NB4 (cell line): ENCODE measurements around the gene AP2A2.

Source experiments
- DNase-seq: peaks from one replicate; pipeline ENCODE4 v3.0.0; 2010; ENCODE audit warnings: low read depth
- H3K4me3 ChIP-seq: one replicate; pipeline ENCODE4 v1.5.1; 2011; ENCODE audit warnings: mild to moderate bottlenecking, low read depth, low read length, moderate library complexity
- CTCF ChIP-seq: IDR thresholded peaks from one replicate; pipeline ENCODE4 v1.5.1; 2012; ENCODE audit warnings: low read depth, low read length
- MAX ChIP-seq: IDR thresholded peaks from 2 replicates; pipeline ENCODE4 v1.6.1; 2011; ENCODE audit warnings: low read depth, low read length
- MYC ChIP-seq: IDR thresholded peaks from 2 replicates; pipeline ENCODE4 v1.6.1; 2011; ENCODE audit warnings: low read depth, low read length
- POLR2A ChIP-seq: IDR thresholded peaks from 2 replicates; pipeline ENCODE4 v1.6.1; 2011; ENCODE audit warnings: mild to moderate bottlenecking; ENCODE audit not compliant: insufficient read length; ENCODE audit errors: extremely low read depth

AP2A2 gene

DNA sequence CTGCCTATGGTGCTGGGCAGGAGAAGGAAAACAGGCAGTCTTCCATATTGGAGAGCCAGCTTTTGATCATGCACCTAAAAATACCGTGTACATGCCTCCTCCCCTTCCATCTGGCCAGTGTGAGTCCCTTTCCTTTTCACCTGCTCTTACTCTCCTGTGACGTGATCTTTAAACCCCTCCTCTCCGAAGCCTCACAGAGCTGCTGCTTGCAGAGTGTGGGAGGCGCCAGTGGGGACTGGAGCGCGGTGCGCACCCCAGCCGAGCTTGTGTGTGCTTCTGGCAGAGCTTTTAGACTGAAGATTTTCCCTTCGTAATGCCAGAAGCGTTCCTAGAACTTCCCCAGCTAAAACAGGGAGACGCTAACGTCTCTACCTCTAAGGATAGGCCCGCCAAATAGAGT lies 81.1 kb downstream of the AP2A2 start:
- no peak for DNase-seq
- TF ChIP-seq POLR2A (no peak), MYC (no peak), MAX (no peak), CTCF (no peak)
- H3K4me3 ChIP-seq, result no peak overlapping the region

DNA sequence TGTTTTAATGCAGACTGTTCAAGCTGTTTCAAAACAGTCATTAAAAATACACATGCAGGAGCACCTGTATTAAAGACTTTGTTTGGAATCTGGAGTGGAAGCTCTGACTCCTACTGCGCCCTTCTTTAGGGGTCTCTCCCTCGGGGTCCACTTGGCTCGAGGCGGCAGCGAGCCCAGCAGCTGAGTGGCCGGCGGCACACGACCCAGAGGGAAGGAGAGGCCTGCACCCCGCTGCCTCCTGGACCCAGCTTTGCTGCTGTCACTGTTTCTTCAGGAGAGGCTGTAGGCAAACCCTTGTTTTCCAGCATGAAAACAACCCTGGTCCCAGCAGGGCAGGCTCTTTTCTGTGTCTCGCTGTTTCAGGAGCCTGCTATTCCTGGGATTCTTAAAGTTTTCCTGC lies 81.6 kb downstream of the AP2A2 start:
- TF ChIP-seq CTCF (no peak), MAX (no peak), POLR2A (no peak), MYC (no peak)
- H3K4me3 ChIP-seq, result no peak overlapping the region
- no peak for DNase-seq

GRCh38 chr11:1008001-1008802 lies 82.5 kb downstream of the AP2A2 start:
- no peak overlapping the region for H3K4me3 ChIP-seq
- TF ChIP-seq MYC, result no peak
- TF ChIP-seq MAX, result no peak
- TF ChIP-seq POLR2A, result no peak
- TF ChIP-seq CTCF, result no peak
- no peak for DNase-seq

GRCh38 chr11:1008803-1009145 lies 83.1 kb downstream of the AP2A2 start:
- H3K4me3 ChIP-seq, result no peak overlapping the region
- no peak for DNase-seq
- TF ChIP-seq MAX (no peak), MYC (no peak), POLR2A (no peak), CTCF (no peak)

- no peak overlapping the region for H3K4me3 ChIP-seq
- no peak for DNase-seq
- no peak for TF ChIP-seq MYC
- no peak for TF ChIP-seq MAX
- no peak for TF ChIP-seq POLR2A
- no peak for TF ChIP-seq CTCF
Observed at GRCh38 chr11:1009371-1009770, 83.7 kb downstream of the AP2A2 start.

- TF ChIP-seq CTCF, result no peak
- no peak for TF ChIP-seq MAX
- TF ChIP-seq MYC, result no peak
- no peak for TF ChIP-seq POLR2A
- DNase-seq, result no peak
- H3K4me3 ChIP-seq, result no peak overlapping the region
Observed at GRCh38 chr11:1009991-1010390, 84.3 kb downstream of the AP2A2 start.
